GM23248 (cell line): Measurements from ENCODE around the gene CEBPG.

ENCODE experiments used
- EZH2 ChIP-seq: fragments of 200-600 bp; sonication (generic); IDR thresholded peaks from 2 replicates; pipeline ENCODE4 v1.6.1; 2018; ENCODE audit warnings: antibody characterized with exemption, mild to moderate bottlenecking; ENCODE audit not compliant: insufficient read depth, poor library complexity, severe bottlenecking
- EZH2phosphoT487 ChIP-seq: fragments of 200-600 bp; sonication (generic); IDR thresholded peaks from 2 replicates; pipeline ENCODE4 v1.6.1; 2018; ENCODE audit warnings: antibody characterized with exemption, moderate library complexity, mild to moderate bottlenecking, low read depth; ENCODE audit not compliant: insufficient read depth

- no peak for TF ChIP-seq EZH2
- TF ChIP-seq EZH2phosphoT487 = no peak
Measured at GRCh38 chr19:33382006-33382405, 8.5 kb downstream of the CEBPG start.
